Ovary (tissue), 9 donors: ENCODE measurements around the gene GAD2. TPM values are rescaled to one million over a fixed set of nuclear protein-coding genes. Genes with fewer than 3 reads are reported as not detected.

Experiments used
- DNase-seq, 5 donors: peaks; one replicate each; pipeline ENCODE4 v3.0.0-alpha.2; 2019 to 2020
- H3K27ac ChIP-seq, 2 donors: fragments of 200-600 bp; one replicate each; pipeline versions ENCODE4 v1.5.1 to v1.8.0; 2019 to 2022
- H3K27me3 ChIP-seq: fragments of 200-600 bp; one replicate; pipeline ENCODE4 v1.8.0; 2022
- H3K36me3 ChIP-seq: fragments of 200-600 bp; sonication (generic); one replicate; pipeline ENCODE4 v1.5.1; 2019
- H3K4me1 ChIP-seq: one replicate; pipeline ENCODE4 v1.8.1; 2013; ENCODE audit warnings: mild to moderate bottlenecking, moderate library complexity; ENCODE audit not compliant: insufficient read depth
- H3K4me3 ChIP-seq: fragments of 200-600 bp; sonication (generic); one replicate; pipeline ENCODE4 v1.5.1; 2017
- H3K9me3 ChIP-seq, 2 donors: fragments of 200-600 bp in 1 of 2; sonication (generic) in 1 of 2; one replicate each; pipeline versions ENCODE4 v1.5.1 to v1.8.1; 2013 to 2019; ENCODE audit warnings: mild to moderate bottlenecking in 1 of 2, moderate library complexity in 1 of 2
- EP300 ChIP-seq: sonication (generic); formaldehyde crosslinking; IDR thresholded peaks from one replicate; pipeline ENCODE4 v1.6.1; 2017; ENCODE audit warnings: antibody characterized with exemption
- POLR2A ChIP-seq: fragments of 450-650 bp; IDR thresholded peaks from one replicate; pipeline ENCODE4 v1.6.1; 2017; ENCODE audit warnings: antibody characterized with exemption, mild to moderate bottlenecking, moderate library complexity
- WGBS, 3 donors: extraction: QIAGEN DNeasy Blood & Tissue Kit in 1 of 3; methylation state at CpG; one replicate each; pipeline versions ENCODE4 v1.1.5 to v1.1.7; 2013 to 2017; 5-methylcytosine and 5-hydroxymethylcytosine counted together
- intact Hi-C, 4 donors: fragments of 100-400 bp; cut with DNase I; formaldehyde crosslinking; loops; one replicate each; pipeline versions ENCODE4 v1.11.0 to v1.15.1; 2022 to 2023
- polyA plus RNA-seq, 2 donors: library from polyadenylated mRNA; stranded (reverse); fragments of 200-250 nt in 1 of 2; fragments of 350-450 nt in 1 of 2; fragmentation: Illumina TruSeq in 1 of 2; extraction: RNeasy Lipid Tissue Mini Kit (QIAGEN cat#74804) in 1 of 2; gene quantifications; one replicate each; pipeline ENCODE4 v1.2.3, GENCODE V29; 2013 to 2014
- total RNA-seq, 7 donors: library from RNA; depleted of rRNA in 2 of 7; stranded (reverse); fragments of >200 nt in 2 of 7; fragmentation: NEBNext Ultra II Directional in 3 of 7; extraction: Animal tissue kit (Norgen Biotek cat#: 25700) in 3 of 7; gene quantifications; one replicate each; pipeline versions ENCODE4 v1.1.0 to v1.2.4, GENCODE V29; 2016 to 2023
- TF ChIP-seq, protein P1 (sequence below), 3 donors: fragments of 450-650 bp in 2 of 3; fragments of 200-600 bp in 1 of 3; IDR thresholded peaks; one replicate each; pipeline versions ENCODE4 v1.5.1 to v1.8.0; 2016 to 2022; ENCODE audit warnings: antibody characterized with exemption in 3 of 3, mild to moderate bottlenecking in 1 of 3
- donor health status: DM: no; HTN: no; CAD: no; lungs with moderate emphysema.
- donor health status: DM: no; HTN: no; CAD: no.
- donor health status: Bipolar disorder and iron deficiency.
- donor health status: DM: yes; HTN: yes; CAD: no.
- donor health status: DM: no; HTN: no; CAD: no.
- donor health status: DM: yes; HTN: yes; CAD: no.

GAD2 gene
- total and polyA plus RNA-seq, 9 donors = 0.02 TPM; not detected in 8

DNA sequence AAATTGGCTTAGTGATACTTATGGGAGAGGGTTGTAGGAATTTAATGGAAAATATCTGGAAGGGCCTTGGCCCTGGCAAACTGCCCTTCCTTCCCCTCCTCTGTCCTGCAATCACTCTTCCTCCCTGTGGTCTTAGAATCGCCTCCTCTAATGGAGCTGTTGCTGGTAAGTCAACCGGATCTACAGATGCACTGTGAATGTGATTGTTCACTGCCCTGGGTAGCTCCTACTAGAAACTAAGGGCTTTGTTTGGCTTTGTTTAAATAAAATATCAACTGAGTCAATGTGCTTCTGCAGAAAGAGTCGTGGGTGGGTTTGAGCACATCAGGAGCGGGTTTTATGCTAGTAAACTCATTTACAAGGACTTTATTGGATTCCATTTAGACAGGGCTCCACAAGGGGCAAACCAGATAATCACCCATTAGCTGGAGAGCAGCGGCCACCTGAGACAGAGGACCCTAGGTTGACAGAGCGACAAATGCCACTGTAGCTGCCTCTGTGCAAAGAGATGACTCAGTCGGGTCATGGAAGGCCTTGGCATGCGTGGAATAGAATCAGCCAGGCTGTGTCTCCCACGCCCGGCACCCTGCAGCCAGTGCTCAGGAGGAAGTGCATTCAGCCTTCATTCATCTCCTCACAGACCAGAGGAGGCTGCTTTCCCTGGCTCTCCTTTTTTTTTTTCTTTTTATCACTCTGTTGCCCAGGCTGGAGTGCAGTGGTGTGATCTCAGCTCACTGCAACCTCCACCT is 97.9 kb downstream of the GAD2 start:
- Histone ChIP-seq H3K4me3 (no peak overlapping the region), H3K9me3 (no peaks in the 10 kb centered on the region), H3K4me1 (no peaks in the 10 kb centered on the region), H3K27me3 (no peaks in the 10 kb centered on the region), H3K27ac (no peak overlapping the region), H3K36me3 (no peaks in the 10 kb centered on the region)
- no peak for DNase-seq
- TF ChIP-seq POLR2A (no peak), EP300 (no peak)
- TF ChIP-seq, protein P1, sequence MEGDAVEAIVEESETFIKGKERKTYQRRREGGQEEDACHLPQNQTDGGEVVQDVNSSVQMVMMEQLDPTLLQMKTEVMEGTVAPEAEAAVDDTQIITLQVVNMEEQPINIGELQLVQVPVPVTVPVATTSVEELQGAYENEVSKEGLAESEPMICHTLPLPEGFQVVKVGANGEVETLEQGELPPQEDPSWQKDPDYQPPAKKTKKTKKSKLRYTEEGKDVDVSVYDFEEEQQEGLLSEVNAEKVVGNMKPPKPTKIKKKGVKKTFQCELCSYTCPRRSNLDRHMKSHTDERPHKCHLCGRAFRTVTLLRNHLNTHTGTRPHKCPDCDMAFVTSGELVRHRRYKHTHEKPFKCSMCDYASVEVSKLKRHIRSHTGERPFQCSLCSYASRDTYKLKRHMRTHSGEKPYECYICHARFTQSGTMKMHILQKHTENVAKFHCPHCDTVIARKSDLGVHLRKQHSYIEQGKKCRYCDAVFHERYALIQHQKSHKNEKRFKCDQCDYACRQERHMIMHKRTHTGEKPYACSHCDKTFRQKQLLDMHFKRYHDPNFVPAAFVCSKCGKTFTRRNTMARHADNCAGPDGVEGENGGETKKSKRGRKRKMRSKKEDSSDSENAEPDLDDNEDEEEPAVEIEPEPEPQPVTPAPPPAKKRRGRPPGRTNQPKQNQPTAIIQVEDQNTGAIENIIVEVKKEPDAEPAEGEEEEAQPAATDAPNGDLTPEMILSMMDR (IDR thresholded peaks at IDR 0.05) = no peak
- 69 to 73% (median 70%) methylated on average over 10 of the region's 10 CpGs for WGBS, 3 donors
- intact Hi-C loops = no loop called here

DNA sequence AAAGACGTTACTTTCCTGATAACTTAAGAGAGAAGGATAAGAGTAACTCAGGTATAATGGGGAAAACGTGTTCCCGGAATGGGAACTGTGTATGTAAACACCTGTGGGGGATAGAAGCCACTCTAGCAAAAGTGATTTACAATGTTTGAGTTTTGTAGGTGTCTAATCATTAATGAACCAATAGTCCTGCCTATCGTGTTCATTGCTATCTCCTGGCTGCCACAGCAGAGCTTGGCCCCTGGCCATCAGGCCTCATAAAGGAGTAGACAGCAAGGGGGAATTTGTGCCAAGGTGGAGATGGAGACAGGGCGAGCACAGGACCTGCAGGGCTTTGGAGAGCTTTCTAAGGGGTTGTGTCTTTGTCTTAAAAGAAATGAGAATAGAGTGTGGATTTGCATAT is 102.1 kb downstream of the GAD2 start:
- DNase-seq = no peak
- intact Hi-C loops = no loop called here
- no peaks in the 10 kb centered on the region for H3K9me3 ChIP-seq
- no peak overlapping the region for H3K27ac ChIP-seq
- no peaks in the 10 kb centered on the region for H3K27me3 ChIP-seq
- H3K4me1 ChIP-seq = no peaks in the 10 kb centered on the region
- H3K36me3 ChIP-seq = no peaks in the 10 kb centered on the region
- WGBS, 3 donors = 51 to 58% (median 55%) methylated on average over 5 of the region's 5 CpGs
- no peak for TF ChIP-seq EP300
- TF ChIP-seq, protein P1 (IDR thresholded peaks at IDR 0.05) = no peak
- no peak for TF ChIP-seq POLR2A
- H3K4me3 ChIP-seq = no peak overlapping the region

DNA sequence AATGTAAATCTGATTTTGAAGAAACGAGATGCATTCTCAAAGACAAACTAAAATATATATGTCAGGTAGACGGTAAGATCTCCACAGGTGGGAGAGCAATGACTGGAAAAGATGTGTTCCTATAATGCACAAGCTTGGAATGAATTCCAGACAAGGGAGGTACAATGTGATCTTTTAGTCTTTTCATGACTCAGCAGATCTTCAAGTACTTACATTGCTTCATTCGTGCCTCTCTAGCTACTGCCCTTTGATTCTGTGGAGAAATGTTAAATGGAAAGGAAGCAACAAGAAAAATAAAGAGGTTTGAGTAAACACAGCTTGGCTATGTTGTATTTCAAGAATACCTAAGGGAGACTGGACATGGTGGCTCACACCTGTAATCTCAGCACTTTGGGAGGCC is 106.6 kb downstream of the GAD2 start:
- no peak for DNase-seq
- intact Hi-C loops = no loop called here
- H3K4me3 ChIP-seq = no peak overlapping the region
- no peak overlapping the region for H3K27ac ChIP-seq
- H3K4me1 ChIP-seq = no peaks in the 10 kb centered on the region
- H3K9me3 ChIP-seq = no peaks in the 10 kb centered on the region
- TF ChIP-seq, protein P1 (IDR thresholded peaks at IDR 0.05) = no peak
- 70 to 80% (median 73%) methylated on average over 3 of the region's 3 CpGs for WGBS, 3 donors
- H3K36me3 ChIP-seq = no peaks in the 10 kb centered on the region
- H3K27me3 ChIP-seq = no peaks in the 10 kb centered on the region

DNA sequence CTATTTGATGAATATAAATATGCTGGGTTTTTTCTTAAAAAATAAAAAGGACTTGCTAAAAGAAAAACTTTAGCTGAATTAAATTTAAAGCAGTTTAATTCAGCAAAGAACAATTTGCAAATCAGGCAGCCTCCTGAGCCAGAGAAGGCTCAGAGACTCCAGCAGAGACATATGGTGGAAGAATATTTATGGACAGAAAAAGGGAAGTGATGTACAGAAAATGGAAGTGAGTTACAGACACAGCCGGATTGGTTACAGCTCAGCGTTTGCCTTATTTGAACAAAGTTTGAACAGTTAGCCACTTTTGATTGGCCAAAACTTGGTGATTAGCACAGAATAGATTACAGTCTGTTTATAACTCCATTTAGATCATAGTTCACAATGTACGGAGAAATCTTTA is 110.3 kb downstream of the GAD2 start:
- intact Hi-C loops = no loop called here
- WGBS, 3 donors = 86 to 90% (median 88%) methylated on average over 3 of the region's 3 CpGs
- TF ChIP-seq POLR2A (no peak), EP300 (no peak)
- TF ChIP-seq, protein P1 (IDR thresholded peaks at IDR 0.05) = no peak

More for the DNA sequence above, 110.3 kb downstream of the GAD2 start:
- DNase-seq = no peak
- Histone ChIP-seq H3K36me3 (no peaks in the 10 kb centered on the region), H3K4me3 (no peak overlapping the region), H3K27me3 (no peaks in the 10 kb centered on the region), H3K4me1 (no peaks in the 10 kb centered on the region), H3K9me3 (no peaks in the 10 kb centered on the region), H3K27ac (no peak overlapping the region)
